Hepatocyte (in vitro differentiated cells): ENCODE data around the gene PRKG1. TPM values are rescaled to one million over a fixed set of nuclear protein-coding genes. Genes with fewer than 3 reads are reported as not detected.

ENCODE experiments used
- DNase-seq: peaks from one replicate; pipeline ENCODE4 v3.0.0-alpha.2; 2016; ENCODE audit warnings: low spot score
- H2AFZ ChIP-seq: fragments of 200-600 bp; sonication (generic); 2 replicates; pipeline ENCODE4 v1.6.0; 2016; ENCODE audit warnings: antibody characterized with exemption, mild to moderate bottlenecking
- H3K27ac ChIP-seq: fragments of 200-600 bp; sonication (generic); 2 replicates; pipeline ENCODE4 v1.5.1; 2016; ENCODE audit warnings: mild to moderate bottlenecking
- H3K27me3 ChIP-seq: fragments of 200-600 bp; sonication (generic); 2 replicates; pipeline ENCODE4 v1.6.1; 2016
- H3K36me3 ChIP-seq: fragments of 200-600 bp; sonication (generic); replicated peaks from 2 replicates; pipeline ENCODE4 v1.5.1; 2016; ENCODE audit warnings: low read depth; ENCODE audit not compliant: insufficient read depth
- H3K4me1 ChIP-seq: fragments of 200-600 bp; sonication (generic); 2 replicates; pipeline ENCODE4 v1.5.1; 2016; ENCODE audit warnings: mild to moderate bottlenecking, moderate library complexity; ENCODE audit not compliant: insufficient read depth
- H3K4me2 ChIP-seq: fragments of 200-600 bp; sonication (generic); 2 replicates; pipeline ENCODE4 v1.6.0; 2016
- H3K4me3 ChIP-seq: fragments of 200-600 bp; sonication (generic); 2 replicates; pipeline ENCODE4 v1.5.1; 2016; ENCODE audit warnings: mild to moderate bottlenecking
- H3K79me2 ChIP-seq: fragments of 200-600 bp; sonication (generic); 2 replicates; pipeline ENCODE4 v1.6.0; 2017; ENCODE audit warnings: mild to moderate bottlenecking
- H3K9me2 ChIP-seq: fragments of 200-600 bp; sonication (generic); replicated peaks from 2 replicates; pipeline ENCODE4 v1.6.0; 2017; ENCODE audit warnings: mild to moderate bottlenecking; ENCODE audit not compliant: insufficient read depth
- H3K9me3 ChIP-seq: fragments of 200-600 bp; sonication (generic); 2 replicates; pipeline ENCODE4 v1.5.1; 2016; ENCODE audit warnings: low read depth, mild to moderate bottlenecking
- H4K20me1 ChIP-seq: fragments of 200-600 bp; sonication (generic); 2 replicates; pipeline ENCODE4 v1.6.0; 2016; ENCODE audit warnings: mild to moderate bottlenecking; ENCODE audit not compliant: insufficient read depth, poor library complexity, severe bottlenecking
- CTCF ChIP-seq: fragments of 200-600 bp; sonication (generic); IDR thresholded peaks from 2 replicates; pipeline ENCODE4 v1.5.1; 2016; ENCODE audit warnings: antibody characterized with exemption, mild to moderate bottlenecking; ENCODE audit not compliant: poor library complexity
- EZH2 ChIP-seq: fragments of 200-600 bp; sonication (generic); IDR thresholded peaks from 2 replicates; pipeline ENCODE4 v1.6.1; 2016; ENCODE audit warnings: antibody characterized with exemption, mild to moderate bottlenecking, borderline replicate concordance
- EZH2phosphoT487 ChIP-seq: fragments of 200-600 bp; sonication (generic); IDR thresholded peaks from one replicate; pipeline ENCODE4 v1.6.1; 2018; ENCODE audit warnings: antibody characterized with exemption, mild to moderate bottlenecking, low read depth, moderate library complexity; ENCODE audit not compliant: unreplicated experiment, severe bottlenecking
- WGBS: methylation state at CpG from one replicate; pipeline ENCODE4 v1.1.6; 2016; ENCODE audit warnings: low lambda C conversion rate; ENCODE audit errors: missing lambda C conversion rate; 5-methylcytosine and 5-hydroxymethylcytosine counted together
- polyA plus RNA-seq: library from polyadenylated mRNA; unstranded; fragments of >200 nt; fragmentation: Nextera tagmentation; extraction: Ambion mirVana; gene quantifications from 2 replicates; pipeline ENCODE4 v1.2.1, GENCODE V29; 2016
- total RNA-seq: library from RNA; depleted of rRNA; stranded (reverse); fragments of >200 nt; gene quantifications from 2 replicates; pipeline ENCODE4 v1.2.3, GENCODE V29; 2014

PRKG1 gene
- total and polyA plus RNA-seq, 2 experiments from 2014 or later = 4.0 to 8.1 TPM

- WGBS = 91% methylated on average over 9 of the region's 9 CpGs
- Histone ChIP-seq H3K9me3 (no peaks in the 10 kb centered on the region), H3K27ac (no peak overlapping the region), H3K4me3 (no peak overlapping the region), H3K9me2 (no peaks in the 10 kb centered on the region), H2AFZ (no peak overlapping the region), H3K4me1 (no peaks in the 10 kb centered on the region), H3K27me3 (no peaks in the 10 kb centered on the region), H3K79me2 (no peaks in the 10 kb centered on the region), H3K4me2 (no peak overlapping the region), H4K20me1 (no peaks in the 10 kb centered on the region), H3K36me3 (no peaks in the 10 kb centered on the region)
- no peak for DNase-seq
- TF ChIP-seq CTCF = no peak
- no peak for TF ChIP-seq EZH2phosphoT487
- no peak for TF ChIP-seq EZH2
Measured at GRCh38 chr10:52064084-52064845, 990.0 kb downstream of the PRKG1 start.

GRCh38 chr10:52066383-52066782, 992.1 kb downstream of the PRKG1 start:
- H3K9me2 ChIP-seq = no peaks in the 10 kb centered on the region

GRCh38 chr10:52068485-52068884, 994.2 kb downstream of the PRKG1 start:
- Histone ChIP-seq H2AFZ (no peak overlapping the region), H3K9me3 (no peaks in the 10 kb centered on the region), H4K20me1 (no peaks in the 10 kb centered on the region), H3K4me1 (no peaks in the 10 kb centered on the region), H3K27ac (no peak overlapping the region), H3K79me2 (no peaks in the 10 kb centered on the region), H3K27me3 (no peaks in the 10 kb centered on the region), H3K4me3 (no peak overlapping the region), H3K4me2 (no peak overlapping the region), H3K9me2 (no peaks in the 10 kb centered on the region), H3K36me3 (no peaks in the 10 kb centered on the region)
- WGBS = 85% methylated on average over 1 of the region's 1 CpG
- no peak for DNase-seq
- no peak for TF ChIP-seq EZH2
- no peak for TF ChIP-seq CTCF
- no peak for TF ChIP-seq EZH2phosphoT487

More at GRCh38 chr10:52066383-52066782, 992.1 kb downstream of the PRKG1 start:
- Histone ChIP-seq H3K27me3 (no peaks in the 10 kb centered on the region), H3K79me2 (no peaks in the 10 kb centered on the region), H3K4me2 (no peak overlapping the region), H3K4me1 (no peaks in the 10 kb centered on the region), H3K36me3 (no peaks in the 10 kb centered on the region), H3K4me3 (no peak overlapping the region), H2AFZ (no peak overlapping the region), H4K20me1 (no peaks in the 10 kb centered on the region), H3K9me3 (no peaks in the 10 kb centered on the region), H3K27ac (no peak overlapping the region)
- 80% methylated on average over 6 of the region's 6 CpGs for WGBS
- TF ChIP-seq CTCF (no peak), EZH2 (no peak), EZH2phosphoT487 (no peak)
- no peak for DNase-seq
